Measurements from ENCODE around the gene RNF220.

The RNF220 gene

GRCh38 chr1:44609768-44610526, 204.9 kb downstream of the RNF220 start:
- DNase-seq (ENCODE audit: low read depth, low spot score), result no peak

GRCh38 chr1:44610527-44611148, 205.6 kb downstream of the RNF220 start:
- peak; percentile 28 for DNase-seq (ENCODE audit: low read depth, low spot score)

- DNase-seq (ENCODE audit: low read depth, low spot score), result no peak
Observed at GRCh38 chr1:44611419-44611818, 206.4 kb downstream of the RNF220 start.

DNA sequence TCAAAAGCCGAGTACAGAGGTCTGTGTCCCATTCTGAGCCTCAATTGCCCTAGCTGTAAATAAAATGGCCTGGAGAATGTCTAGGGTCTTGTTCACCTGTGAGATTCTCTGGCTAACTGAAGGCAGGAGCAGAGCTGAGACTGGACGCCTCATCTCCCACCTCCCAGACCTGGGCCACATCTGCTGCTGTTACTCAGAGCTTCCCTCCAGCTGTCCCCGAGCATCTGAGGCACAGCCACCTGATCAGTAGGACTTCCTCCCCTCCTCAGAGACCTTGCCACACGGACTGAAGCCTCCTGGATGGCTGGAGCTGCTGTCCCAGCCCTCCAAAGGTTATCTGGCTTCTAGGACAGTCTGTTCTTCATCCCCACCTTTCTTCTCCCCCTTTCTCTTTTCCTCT, 206.8 kb downstream of the RNF220 start:
- DNase-seq (ENCODE audit: low read depth, low spot score), result no peak

- peak; percentile 20 for DNase-seq (ENCODE audit: low read depth, low spot score)
Observed at GRCh38 chr1:44613941-44614340, 208.9 kb downstream of the RNF220 start.

GRCh38 chr1:44616284-44616990, 211.4 kb downstream of the RNF220 start:
- no peak for DNase-seq (ENCODE audit: low read depth, low spot score)

- DNase-seq (ENCODE audit: low read depth, low spot score), result no peak
Observed at GRCh38 chr1:44616991-44617702, 212.1 kb downstream of the RNF220 start.

DNA sequence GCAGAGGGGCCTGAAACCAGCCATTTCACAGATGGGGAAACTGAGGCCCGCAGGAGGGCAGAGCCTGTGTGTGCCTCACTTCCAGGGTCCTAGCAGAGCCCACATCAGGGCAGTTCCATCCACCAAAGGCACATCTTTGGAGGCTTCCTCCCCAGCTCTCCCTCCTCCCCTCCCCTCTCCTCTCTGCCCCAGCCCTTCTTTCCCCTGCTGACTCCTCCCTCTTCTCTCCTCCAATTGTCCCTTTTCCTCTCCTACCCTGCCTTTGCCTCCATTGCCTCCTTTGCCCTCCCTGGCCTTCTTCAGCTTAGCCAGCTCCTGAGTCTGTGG, 212.6 kb downstream of the RNF220 start:
- DNase-seq (ENCODE audit: low read depth, low spot score), result no peak

DNA sequence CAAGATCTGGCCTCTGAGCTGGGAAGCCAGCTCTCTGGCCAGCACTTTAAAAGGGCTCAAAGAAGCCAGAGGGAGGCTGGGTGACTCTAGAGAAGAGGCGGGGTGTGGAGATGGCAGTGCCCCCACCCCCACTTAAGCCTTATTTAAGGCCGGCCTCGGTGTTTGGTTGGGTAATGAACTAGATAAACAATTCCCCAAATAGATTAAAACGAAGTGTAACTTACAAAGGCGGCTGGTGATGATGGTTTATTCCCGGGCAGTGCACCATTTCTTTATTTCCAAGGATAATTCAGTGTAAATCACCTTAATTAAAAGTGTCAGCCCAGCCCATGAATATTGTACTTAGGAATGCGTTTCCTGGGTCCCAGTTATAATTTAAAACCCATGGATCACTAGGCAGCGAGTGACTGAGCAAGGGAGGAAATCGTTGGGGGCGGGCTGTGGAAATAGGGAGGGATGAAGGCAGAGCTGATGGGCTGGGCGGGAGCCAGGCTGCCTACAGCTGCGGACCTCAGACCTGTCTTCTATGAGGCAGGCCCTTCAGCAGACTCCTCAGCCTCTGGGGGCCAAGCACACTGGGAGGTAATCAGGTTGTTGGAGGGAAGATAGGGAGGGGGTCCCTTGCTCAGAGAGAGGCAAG, 214.3 kb downstream of the RNF220 start:
- no peak for DNase-seq (ENCODE audit: low read depth, low spot score)

- DNase-seq (ENCODE audit: low read depth, low spot score), result no peak
Observed at GRCh38 chr1:44620072-44620471, 215.0 kb downstream of the RNF220 start.

DNA sequence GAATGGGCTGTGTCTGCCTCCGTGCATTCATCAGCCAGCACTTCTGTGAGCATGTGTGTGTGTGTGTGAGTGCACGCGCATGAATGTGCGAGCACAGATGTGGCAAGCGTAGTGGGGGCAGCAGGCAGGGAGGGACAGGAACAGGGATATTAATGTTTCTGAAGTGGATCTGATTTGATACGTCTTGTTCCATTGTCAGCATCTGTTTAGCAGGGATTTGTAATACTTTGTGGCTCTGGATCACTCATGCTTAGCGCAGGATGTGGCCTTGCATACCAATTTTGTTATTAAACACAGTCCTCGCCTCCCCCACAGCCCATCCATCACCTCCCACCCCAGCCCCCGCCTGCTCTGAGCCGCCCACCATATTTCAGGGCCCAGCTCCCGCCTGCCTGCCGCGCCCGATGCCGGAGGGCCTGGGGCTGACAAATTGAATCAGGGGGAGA, 216.8 kb downstream of the RNF220 start:
- no peak for DNase-seq (ENCODE audit: low read depth, low spot score)

DNA sequence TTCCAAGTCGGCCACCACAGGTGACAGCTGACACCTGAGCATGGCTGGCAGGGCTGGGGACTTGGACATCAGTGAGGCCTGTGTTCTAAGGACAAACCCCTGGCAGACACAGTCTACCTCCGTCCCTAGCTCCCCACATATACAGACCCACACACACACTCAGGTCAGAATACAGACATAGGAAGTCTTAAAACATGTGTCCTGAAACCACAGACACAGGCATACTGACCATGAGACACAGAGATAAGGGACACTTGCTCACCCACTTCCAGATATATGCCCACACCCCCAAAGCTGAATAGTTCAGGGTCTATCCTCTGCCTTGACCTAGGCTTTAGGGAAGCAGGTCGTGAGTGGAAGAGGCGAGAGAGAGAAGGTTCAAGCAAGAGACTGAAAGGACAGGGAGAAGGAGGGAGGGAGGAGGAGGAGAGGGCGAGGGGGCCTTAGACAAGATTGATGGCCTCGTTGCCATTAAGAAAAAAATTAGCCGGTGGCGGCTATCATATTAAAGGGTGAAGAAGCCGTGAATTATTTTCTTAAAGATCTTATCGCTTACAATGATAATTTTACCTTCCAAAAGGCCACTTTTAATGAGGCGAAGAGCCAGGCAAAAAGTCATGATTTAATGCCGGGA, 219.3 kb downstream of the RNF220 start:
- DNase-seq (ENCODE audit: low read depth, low spot score), result no peak

- DNase-seq (ENCODE audit: low read depth, low spot score), result no peak
Observed at GRCh38 chr1:44625348-44625747, 220.3 kb downstream of the RNF220 start.

GRCh38 chr1:44628962-44629756, 224.1 kb downstream of the RNF220 start:
- no peak for DNase-seq (ENCODE audit: low read depth, low spot score)

DNA sequence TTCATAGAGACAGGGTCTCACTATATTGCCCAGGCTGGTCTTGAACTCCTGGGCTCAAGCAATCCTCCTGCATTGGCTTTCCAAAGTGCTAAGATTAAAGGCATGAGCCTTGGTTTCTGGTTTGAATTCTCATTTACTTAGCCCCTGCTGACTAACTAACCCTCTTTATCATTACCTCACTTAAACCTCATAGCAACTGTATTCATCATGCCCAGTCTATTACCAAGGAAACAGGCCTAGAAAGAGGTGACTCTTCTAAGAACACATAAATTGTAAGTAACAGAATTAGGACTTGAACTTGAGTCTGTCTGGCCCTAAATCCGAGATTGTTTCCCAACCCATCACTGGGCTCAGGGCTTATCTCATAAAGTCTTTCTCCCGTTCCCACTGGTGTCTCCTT, 225.1 kb downstream of the RNF220 start:
- no peak for DNase-seq (ENCODE audit: low read depth, low spot score)

DNA sequence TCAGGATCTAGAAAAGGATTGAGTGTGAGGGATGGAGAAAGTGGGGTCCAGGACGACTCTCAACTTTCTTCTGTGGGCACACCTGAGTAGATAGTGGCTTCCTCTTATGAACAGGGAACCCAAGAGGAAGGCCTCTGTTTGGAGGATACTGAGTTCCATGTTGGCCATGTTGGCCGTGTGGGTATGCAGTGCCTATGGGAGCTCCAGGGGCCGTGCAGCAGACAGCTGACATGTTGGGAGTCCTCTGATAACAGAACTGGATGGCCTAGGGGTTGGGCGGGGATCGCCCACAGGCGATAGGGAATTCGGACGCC, 226.2 kb downstream of the RNF220 start:
- DNase-seq (ENCODE audit: low read depth, low spot score), result no peak

GRCh38 chr1:44631647-44632539, 226.8 kb downstream of the RNF220 start:
- DNase-seq (ENCODE audit: low read depth, low spot score), result peak; percentile 87

DNA sequence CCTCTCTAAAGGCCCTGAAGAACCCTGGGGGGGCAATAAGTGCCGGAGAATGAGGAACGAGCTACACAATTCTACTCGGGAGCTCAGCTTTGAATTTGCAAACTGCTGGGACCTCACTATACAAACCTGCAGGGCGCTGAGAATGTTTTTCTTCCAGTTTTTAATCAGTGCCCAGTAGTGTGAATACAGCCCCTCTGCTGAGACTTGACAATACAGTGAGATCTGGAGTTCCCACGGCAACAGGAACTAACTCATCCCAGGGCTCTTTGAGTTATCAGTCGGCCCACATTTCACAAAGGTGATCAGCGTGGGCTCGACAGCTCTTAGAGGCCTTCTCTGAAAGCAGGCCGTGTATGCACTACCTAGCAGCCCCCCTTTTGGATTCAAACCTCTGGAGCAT, 227.5 kb downstream of the RNF220 start:
- DNase-seq (ENCODE audit: low read depth, low spot score), result no peak

- DNase-seq (ENCODE audit: low read depth, low spot score), result no peak
Observed at GRCh38 chr1:44634606-44635189, 229.6 kb downstream of the RNF220 start.
